ENCODE data around the gene TTC34.
A peak's percentile ranks its signal among the peaks of the same experiment; 100 is the strongest.

The TTC34 gene, protein sequence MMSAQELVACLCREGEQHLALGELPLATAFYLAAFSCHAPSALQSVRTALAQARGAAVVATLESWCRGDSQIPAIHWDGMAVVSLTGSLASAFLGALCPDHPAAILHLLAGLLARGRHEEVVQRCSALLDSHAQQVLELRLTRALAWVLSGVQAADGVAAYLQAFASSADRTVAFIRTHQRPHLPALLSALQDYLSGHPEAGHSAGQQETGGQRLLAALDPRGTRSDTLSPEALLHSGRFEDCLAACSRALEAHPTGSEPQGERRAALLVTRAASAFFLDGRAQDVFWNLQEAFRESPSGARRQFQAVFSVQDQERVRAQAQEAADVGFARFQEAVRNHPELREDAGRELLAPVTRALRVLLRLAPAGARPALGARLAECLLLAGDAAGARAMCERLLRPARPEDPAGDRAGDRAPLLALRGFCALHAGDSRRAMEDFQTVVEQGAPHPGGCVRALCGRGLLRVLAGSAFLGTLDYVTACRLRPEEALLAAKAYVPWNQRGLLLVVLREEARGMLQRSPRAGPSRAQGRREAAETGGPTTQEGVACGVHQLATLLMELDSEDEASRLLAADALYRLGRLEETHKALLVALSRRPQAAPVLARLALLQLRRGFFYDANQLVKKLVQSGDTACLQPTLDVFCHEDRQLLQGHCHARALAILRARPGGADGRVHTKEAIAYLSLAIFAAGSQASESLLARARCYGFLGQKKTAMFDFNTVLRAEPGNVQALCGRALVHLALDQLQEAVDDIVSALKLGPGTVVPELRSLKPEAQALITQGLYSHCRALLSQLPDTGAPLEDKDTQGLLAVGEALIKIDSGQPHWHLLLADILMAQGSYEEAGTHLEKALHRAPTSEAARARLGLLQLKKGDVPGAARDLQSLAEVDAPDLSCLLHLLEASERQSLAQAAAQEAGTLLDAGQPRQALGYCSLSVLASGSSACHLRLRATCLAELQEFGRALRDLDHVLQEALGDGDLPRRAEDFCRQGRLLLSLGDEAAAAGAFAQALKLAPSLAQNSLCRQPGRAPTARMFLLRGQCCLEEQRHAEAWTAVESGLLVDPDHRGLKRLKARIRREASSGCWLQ

DNA sequence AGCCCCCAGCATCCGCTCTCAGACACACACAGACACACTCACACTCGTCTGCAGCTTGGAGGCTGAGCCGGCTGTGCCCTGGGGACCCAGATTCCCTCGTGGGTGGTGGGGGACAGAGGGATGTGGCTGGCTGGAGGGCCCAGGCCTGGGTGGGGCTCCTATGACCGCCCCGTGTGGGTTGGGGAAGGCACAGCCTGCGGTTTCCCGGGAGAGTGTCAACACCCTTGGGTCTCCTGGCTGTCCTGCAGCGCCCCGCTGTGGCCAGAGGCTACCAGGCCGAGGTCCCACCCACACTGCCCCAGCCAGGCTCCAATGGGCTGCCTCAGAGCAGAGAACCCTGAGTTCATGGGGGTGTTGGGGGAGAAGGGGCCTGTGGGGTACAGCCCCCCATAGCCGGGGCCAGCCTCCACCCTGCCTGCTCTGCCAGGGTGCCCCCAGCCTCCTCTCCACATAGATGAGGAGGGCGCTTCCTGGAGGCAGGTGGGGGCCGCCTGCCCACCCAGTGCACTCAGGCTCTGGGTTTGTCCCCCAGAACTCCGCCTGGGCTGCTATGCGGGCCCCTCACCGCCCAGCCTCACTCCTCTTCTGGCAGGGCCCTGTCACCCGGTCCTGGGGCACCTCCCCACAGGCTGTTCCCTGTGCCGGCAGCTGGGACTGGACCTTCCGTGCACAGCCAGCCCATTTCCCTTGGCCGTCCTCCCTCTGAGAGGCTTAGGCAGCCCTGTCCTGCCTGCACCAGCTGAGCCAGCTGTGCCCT is at the start of gene TTC34:
Gene TTC34 (minus strand): TSS at position 159 of the 757 bp plus-strand sequence. CDS start 866 bp downstream, outside the sequence.
- DNase-seq (ENCODE audit: low spot score), result peak; percentile 49

DNA sequence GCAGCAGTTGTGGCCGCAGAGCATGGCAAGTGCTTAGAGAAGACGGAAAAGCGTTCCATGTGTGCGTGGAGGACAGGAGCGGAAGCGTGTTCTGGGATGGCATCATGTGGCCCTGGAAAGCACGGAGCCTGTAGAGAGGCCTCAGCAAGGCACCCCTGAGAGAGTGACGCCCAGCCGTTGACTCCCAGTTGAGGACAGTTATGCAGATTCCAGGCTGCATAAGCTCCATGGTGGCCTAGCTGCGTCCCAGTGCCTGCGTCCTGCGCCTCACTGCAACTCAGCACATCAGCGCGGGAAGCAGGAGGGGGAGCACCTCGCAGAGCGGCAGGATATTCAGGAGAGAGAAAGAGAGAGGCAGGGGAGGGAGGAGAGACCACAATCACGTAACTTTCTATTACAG is 49.0 kb upstream of the TTC34 start:
- no peak for DNase-seq (ENCODE audit: low spot score)

DNA sequence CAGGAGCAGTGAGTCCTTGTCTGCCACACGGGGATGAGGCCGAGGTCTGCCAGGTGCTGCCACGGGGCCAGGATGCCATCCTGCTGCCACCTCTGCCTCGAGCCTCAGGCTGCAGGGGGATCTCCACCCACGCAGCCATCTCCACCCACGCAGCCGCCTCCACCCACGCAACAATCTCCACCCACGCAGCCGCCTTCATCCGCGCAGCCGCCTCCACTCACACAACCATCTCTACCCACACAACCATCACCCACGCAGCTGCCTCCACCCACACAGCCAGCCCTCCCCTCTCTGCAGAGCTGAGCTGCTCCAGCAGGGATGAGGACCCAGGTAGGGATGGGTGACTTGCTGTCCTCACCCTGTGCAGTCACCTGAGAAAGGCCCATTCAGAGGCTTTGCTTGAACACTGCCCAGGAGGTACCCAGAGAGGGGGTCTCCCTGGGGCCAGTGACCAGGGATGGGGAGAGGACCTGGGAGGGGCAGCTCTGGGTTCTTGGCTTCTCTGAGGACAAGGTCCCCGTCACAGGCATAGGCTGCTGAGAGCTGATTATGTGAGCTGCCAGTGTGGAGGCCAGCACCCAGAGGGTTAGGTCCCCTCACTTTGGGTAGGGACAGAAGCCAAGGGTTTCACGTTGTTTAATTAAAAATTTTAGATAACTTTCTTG is 46.6 kb upstream of the TTC34 start:
- DNase-seq (ENCODE audit: low spot score), result no peak

DNA sequence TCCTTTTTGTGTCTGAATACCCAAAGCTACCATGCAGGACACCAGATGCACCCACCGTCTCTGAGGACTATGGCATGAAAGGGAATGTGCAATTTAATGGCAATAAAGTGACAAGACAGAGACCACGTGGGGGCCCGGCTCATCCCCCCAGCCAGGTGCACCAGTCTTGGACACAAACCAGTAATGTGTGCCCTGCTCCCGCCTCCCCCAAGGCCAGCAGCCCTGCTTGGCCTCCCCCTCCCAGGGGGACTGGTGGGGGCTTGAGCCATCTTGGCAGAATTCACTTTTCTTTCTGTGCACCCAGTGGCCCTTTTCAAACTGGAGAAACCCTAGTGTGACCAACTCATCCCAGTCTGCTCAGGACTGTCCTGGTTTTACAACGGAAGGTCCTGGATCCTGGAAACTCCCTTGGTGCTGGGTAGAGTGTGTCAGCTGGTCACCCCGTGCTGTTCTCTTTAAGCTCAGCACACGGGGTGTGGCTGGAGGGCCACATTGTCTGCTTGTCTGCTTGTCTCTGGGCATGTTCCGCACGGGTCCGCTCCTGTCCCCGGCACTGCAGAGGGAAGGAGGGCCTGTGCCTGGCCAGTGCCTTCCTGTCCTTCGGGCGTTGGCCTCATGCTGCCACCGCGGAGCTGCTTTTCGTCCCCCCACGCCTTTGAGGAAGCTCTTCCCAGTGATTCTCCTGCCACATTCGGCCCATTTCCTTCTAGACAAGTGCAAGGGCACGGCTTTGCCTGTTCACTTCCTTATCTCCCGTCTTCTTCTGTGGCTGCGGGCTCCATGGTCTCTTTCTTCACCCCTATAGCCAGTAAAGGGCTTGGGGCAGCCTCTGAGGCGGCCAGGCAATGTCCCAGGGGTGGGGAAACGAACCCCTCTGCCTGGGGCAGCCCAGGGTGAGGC is 45.8 kb upstream of the TTC34 start:
- no peak for DNase-seq (ENCODE audit: low spot score)

DNA sequence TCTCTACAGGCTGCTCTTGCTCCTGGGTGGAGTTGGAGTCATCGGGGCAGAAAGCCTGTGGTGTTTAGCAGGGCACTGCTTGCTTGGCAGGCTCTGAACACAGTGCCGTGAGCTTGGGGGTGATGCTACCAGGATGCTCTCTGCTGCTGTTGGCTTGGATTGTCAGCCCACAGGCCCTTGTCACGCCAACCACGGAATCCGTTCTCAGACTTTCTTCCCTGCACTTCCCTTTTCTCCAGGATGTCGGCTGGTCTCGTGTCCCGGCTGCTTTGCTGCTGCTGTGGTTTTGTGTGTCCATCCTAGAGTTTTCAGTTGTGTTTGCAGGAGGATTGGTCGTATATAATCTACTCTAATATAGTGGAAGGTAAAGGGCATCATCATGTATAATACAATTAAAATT is 44.4 kb upstream of the TTC34 start:
- DNase-seq (ENCODE audit: low spot score), result no peak

DNA sequence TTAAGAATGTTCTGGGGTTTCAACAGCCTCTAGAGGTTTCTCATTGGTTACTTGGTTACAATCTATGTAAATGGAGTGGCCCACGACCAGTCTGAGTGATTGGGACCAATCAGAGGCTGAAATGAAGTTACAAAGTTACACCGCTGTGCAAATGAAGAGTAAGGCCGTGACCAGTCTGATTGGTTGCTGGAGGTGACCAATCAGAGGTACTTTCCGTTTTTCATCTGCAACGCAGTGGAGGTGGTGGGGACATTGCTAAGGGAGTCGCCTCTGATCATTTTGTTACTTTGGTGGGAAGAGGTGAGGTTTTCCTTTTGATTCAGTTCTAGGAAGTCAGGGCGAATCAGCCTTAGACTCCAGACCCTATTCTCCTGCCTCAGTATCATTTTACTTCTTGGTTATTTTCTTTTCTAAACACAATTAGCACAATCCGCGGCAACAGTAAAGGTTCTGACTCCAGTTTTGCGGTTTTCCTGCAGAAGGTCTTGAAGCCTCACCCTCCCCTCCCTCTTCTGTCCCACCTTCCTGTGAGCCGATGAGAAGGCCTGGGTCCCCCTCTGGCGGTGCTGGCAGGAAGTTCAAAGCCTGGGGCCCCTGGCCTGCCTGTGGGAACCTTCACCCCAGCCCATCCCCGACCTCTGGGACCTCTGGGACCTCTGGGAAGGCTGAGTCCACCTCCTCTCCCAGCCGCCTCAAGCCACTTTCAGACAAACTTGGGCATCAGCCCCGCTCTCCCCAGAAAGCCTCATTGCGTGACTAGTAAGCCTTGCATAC is 38.7 kb upstream of the TTC34 start:
- DNase-seq (ENCODE audit: low spot score), result no peak

DNA sequence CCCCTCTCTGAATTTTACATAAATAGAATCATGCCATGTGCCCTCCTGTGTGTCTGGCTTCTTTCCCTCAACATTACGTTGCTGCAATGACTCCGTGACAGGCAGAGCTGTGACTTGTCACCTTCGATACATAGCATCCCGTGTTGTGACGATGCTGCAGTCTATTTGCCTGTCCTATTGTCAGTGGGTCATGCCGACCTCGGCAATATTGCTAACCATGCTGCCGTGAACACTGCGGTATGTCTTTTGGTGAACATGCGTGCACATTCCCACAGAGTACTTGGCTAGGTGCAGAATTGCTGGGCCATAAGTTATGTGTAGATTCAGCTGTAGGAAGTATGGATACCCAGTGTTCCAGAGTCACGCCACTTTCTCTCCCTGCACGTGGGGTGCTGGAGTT is 36.3 kb upstream of the TTC34 start:
- DNase-seq (ENCODE audit: low spot score), result no peak

DNA sequence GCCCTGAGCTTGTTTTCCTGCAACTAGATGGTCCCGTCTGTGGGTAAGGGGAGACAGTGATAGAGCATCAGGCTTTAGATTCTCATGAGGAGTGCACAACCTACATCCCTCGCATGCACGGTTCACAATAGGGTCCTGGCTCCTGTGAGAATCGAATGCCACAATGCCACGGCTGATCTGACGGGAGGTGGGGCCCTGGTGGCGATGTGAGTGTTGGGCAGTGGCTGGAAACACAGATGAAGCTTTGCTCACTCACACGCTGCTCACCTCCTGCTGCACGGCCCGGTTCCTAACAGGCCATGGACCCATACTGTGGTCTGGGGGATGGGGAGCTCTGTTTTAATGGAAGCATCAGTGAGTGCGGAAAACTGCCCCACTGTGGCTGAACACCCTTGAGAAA is 35.8 kb upstream of the TTC34 start:
- DNase-seq (ENCODE audit: low spot score), result no peak

DNA sequence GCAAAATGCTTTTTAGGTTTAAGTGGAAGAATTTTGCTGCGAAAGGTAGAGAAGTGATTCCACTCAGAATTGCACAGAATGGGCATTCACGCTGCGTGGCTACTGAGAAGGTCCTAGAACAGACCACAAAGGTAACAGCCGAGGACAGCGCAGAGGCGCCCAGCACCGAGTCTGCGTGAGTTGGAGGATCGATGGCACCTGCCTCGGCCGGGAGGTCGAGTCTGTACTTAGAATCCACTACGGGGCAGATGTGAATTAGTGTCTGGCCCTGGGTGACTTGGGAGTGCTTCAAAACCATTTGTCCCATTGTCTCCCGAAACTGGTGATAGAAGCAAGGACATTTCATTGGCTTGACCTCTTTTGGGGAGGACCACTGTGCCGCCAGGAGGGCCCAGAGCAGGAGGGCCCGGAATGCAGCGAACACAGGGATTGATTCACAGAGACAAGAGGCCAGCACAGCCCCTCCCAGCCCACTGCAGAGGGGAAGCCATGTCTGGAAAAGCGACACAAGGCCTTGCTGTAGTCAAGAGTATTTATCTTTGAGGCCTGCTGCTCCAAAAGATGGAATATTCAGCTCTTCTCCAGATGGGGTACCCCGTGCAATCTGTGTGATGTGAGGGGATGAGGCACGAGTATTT is 35.0 kb upstream of the TTC34 start:
- no peak for DNase-seq (ENCODE audit: low spot score)

DNA sequence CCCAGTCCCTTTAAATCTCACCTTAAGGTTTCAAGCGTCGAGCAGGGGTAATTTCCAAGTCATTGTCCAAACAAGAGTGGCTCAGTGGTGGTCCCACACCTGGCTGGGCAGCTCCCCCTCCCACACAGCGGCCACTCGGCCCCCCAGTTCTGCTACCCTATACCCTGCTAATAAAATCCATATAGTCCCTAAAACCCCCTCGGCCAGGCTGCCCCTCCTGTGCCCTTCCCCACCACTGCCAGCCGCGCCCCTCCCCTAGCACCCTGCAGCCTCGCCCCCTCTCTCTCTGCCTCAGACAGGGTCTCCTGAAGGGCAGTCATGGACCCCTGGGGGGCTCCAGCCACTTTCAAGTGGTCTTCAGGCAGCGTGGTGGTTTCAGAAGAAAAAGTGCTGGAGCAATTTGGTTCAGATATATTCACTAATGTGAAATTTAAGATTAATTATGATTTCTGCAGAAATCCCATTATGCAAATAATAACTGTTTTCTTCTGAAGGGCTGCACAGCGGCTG is 34.2 kb upstream of the TTC34 start:
- no peak for DNase-seq (ENCODE audit: low spot score)

DNA sequence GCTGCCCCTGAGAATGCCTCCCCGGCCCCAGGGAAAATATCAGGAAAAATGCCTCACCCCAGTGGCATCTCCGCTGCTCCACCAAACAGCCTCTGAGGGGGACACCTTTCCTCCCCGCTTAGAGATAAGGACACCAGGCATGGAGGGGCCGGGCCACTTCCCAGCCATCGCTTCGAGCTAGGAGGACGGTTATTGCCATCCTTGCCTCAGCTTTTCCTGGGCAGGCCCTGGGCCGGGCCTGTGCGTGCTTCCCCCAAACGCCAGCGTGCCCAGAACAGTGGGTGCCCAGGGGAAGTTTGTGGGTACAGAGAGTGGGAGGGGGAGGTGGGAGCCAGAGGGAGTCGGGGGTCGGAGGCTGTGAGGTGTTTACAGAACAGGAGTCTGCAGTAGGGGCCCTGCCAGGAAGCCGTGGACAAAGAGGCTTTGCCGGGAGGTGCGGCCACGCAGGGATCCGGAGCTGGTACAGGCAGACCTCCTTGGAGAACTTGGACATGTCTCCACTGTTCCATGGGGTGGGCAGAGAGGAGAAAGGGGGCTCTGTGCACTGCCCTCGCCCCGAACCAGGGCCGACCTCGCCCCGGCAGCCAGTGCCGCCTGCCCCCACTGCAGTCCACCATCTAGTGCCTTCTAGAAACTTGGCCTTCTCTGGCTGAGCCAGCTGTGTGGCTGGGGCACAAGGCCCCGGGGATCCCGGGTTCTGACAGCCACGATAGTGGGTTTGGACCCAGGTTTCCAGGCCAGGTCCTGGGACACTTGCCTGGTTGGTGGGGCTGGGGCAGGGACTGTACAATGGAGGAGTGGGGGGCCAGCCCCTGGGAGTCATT is 33.5 kb upstream of the TTC34 start:
- DNase-seq (ENCODE audit: low spot score), result no peak

DNA sequence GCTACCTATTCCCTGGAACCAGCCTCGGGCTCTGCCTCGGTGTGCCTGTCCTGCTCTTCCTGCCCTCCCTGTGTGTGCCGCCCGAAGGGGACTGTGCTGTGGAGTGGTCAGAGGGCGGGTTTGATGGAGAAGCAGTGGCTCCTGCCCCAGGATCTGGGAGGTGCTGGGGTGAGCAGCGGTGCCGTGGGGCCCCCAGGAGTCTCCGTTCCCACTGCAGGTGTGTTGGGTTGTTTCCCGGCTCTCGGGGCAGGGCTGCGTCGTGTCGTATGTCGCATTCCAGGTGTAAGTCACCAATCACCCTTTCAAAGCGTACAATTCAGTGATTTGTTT is 32.6 kb upstream of the TTC34 start:
- no peak for DNase-seq (ENCODE audit: low spot score)

DNA sequence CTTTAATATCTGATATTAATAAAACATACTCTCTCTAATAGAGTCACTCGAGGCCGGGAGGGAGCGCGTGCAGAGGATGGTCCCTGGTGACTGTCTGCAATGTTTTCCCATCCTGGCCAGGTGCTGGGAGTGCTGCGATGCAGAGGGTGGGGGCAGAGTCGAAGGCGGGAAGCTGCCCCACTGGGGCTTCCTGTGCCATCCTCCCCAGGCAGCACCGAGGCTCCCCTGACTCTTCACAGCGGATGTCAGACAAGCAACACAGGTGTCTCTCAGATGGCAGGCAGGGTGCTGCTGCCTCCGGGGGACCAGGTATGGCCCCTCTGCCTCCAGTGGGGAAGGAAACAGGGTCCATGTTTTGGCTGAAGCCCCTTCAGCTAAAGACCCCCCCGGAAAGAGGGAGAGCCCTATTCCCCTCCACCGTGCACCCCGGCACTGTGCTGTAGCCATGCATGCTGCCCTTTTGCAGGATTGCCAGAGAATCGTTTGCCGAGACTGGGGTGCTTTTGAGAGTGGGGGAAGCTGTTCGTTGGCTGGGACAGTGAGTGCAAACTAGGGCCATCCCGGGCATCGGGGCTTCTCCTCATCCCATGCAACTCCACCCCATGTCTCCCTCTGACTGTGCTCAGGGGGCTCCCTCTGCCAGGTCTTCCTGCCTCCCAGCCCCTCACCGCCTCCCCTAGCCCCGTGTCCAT is 32.1 kb upstream of the TTC34 start:
- DNase-seq (ENCODE audit: low spot score), result no peak

DNA sequence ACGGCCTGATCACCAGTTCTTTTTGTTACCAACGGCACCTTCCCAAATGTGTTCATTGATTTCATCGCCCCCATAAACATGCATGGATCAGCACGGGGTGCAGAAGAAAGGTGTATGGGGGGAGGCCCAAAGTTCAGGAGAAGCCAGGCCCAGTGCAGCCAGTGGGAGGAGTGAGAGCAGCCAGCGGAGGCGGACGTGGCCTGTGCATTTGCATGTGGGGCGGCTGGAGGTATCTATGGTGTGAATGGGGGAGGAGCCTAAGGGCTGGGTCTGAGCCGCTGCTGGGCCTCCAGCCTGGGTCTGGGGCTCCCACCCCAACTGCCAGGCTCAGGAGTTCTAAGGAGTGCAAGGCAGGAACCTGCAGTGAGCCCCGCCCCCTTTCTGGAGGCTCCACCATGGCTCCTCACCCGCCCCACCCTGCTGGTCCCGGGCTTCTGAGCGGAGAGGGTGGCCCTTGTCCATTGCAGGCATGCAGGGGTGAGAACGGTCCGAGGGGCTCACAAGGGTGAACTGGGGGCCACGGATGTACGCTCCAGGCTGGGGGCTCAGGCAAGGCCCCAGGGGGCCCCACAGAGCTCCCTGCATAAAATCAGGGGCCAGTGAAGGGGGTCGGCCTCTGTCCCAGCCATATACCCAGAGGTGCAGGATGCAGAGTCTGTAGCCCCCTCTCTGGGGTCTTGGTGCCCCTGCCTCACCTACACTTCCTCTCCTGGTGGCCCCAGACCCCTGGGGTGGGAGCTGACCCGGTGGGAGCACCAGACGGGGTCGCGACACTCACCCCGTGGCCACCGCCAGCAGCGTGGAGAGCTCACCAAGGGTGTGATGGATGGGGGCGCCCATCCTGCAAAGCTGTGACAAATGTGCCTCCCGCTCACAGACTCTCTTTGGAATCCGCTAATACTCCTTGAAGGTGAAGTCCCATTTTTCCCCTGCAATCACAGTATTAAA is 31.3 kb upstream of the TTC34 start:
- no peak for DNase-seq (ENCODE audit: low spot score)

DNA sequence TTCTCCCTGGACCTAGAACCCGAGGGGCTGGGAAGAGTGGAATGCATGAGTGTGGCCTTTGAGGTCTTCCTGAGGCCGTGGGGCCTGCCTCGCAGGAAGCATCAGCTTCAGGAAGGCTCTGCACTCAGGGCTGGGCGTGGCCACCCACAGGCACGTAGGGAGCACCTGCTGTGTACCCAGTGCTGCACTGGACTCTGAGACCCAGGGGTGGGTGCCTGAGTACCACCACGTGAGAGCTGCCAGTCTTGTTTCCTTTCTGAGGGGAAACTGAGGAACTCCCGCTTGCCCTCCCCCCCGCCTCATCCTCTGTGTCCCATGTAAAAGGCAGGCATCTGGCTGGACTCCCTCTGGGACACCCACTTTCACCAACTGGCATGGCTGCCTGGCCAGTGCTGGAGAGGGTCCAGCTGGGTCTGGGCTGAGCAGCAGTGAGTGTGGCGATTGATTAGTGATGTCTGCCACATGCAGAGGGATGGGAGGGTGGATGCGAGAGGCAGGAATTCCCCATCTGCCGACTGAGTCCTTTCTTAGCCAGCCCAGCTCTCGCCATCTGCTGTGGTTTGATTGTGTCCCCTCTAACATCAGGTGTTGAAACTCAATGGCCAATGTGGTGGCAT is 30.2 kb upstream of the TTC34 start:
- no peak for DNase-seq (ENCODE audit: low spot score)

Measured in iPS-NIHi11 (cell line).